Neural cell (in vitro differentiated cells): ENCODE data around the gene RBMS3. TPM values are rescaled to one million over a fixed set of nuclear protein-coding genes. Genes with fewer than 3 reads are reported as not detected.
A peak's percentile ranks its signal among the peaks of the same experiment; 100 is the strongest.

Source experiments
- H2AFZ ChIP-seq: fragments of 200-600, 300-800 bp; sonication (generic), shearing (Covaris generic); 2 replicates; pipeline ENCODE4 v1.6.0; 2014; ENCODE audit warnings: low read depth, mild to moderate bottlenecking, antibody characterized with exemption, low read length, moderate library complexity
- H3F3A ChIP-seq: fragments of 200-600 bp; shearing (Covaris generic); 2 replicates; pipeline ENCODE4 v1.6.1; 2016; ENCODE audit warnings: mild to moderate bottlenecking, moderate library complexity, mixed read lengths, antibody characterized with exemption, low read length; ENCODE audit not compliant: insufficient read depth, poor library complexity, severe bottlenecking
- H3K27ac ChIP-seq: fragments of 200-600, 300-800 bp; sonication (generic), shearing (Covaris generic); 2 replicates; pipeline ENCODE4 v1.5.1; 2014; ENCODE audit warnings: mild to moderate bottlenecking, low read length, moderate library complexity
- H3K27me3 ChIP-seq: fragments of 300-800, 200-600 bp; sonication (generic), shearing (Covaris generic); 2 replicates; pipeline ENCODE4 v1.6.0; 2014; ENCODE audit warnings: mild to moderate bottlenecking, low read depth, low read length, moderate library complexity; ENCODE audit not compliant: insufficient read depth
- H3K36me3 ChIP-seq: fragments of 300-800, 200-600 bp; sonication (generic), shearing (Covaris generic); 2 replicates; pipeline ENCODE4 v1.5.1; 2014; ENCODE audit warnings: mild to moderate bottlenecking, antibody characterized with exemption, low read length, moderate library complexity; ENCODE audit not compliant: insufficient read depth
- H3K4me2 ChIP-seq: fragments of 300-800, 200-600 bp; sonication (generic), shearing (Covaris generic); 2 replicates; pipeline ENCODE4 v1.6.0; 2014; ENCODE audit warnings: mild to moderate bottlenecking, low read length
- H3K4me3 ChIP-seq: fragments of 300-800, 200-600 bp; sonication (generic), shearing (Covaris generic); 2 replicates; pipeline ENCODE4 v1.5.1; 2014; ENCODE audit warnings: mild to moderate bottlenecking, low read length, moderate library complexity
- H3K79me2 ChIP-seq: fragments of 200-600 bp; shearing (Covaris generic); replicated peaks from 2 replicates; pipeline ENCODE4 v1.6.0; 2014; ENCODE audit warnings: mild to moderate bottlenecking, low read length, moderate library complexity; ENCODE audit not compliant: insufficient read depth
- H3K9ac ChIP-seq: fragments of 300-800, 200-600 bp; sonication (generic), shearing (Covaris generic); 2 replicates; pipeline ENCODE4 v1.6.1; 2016; ENCODE audit warnings: mild to moderate bottlenecking, low read length, mixed read lengths
- H3K9me2 ChIP-seq: fragments of 200-600 bp; shearing (Covaris generic); 2 replicates; pipeline ENCODE4 v1.6.1; 2016; ENCODE audit warnings: mild to moderate bottlenecking, low read length, mixed read lengths; ENCODE audit not compliant: insufficient read depth
- H3K9me3 ChIP-seq: fragments of 200-600, 300-800 bp; sonication (generic), shearing (Covaris generic); 2 replicates; pipeline ENCODE4 v1.6.1; 2016; ENCODE audit warnings: mild to moderate bottlenecking, mixed run types, low read length, moderate library complexity, mixed read lengths
- H4K20me1 ChIP-seq: fragments of 200-600 bp; shearing (Covaris generic); 2 replicates; pipeline ENCODE4 v1.6.1; 2016; ENCODE audit warnings: mild to moderate bottlenecking, mixed run types; ENCODE audit not compliant: insufficient read depth
- CTCF ChIP-seq: fragments of 450-650 bp; IDR thresholded peaks from 2 replicates; pipeline ENCODE4 v1.5.1; 2014; ENCODE audit warnings: antibody characterized with exemption, mild to moderate bottlenecking, moderate library complexity; ENCODE audit not compliant: poor library complexity, severe bottlenecking
- EP300 ChIP-seq: fragments of 450-650 bp; conservative IDR thresholded peaks from 2 replicates; pipeline ENCODE4 v1.6.1; 2014; ENCODE audit warnings: antibody characterized with exemption, mild to moderate bottlenecking, moderate library complexity; ENCODE audit not compliant: poor library complexity, severe bottlenecking
- EZH2 ChIP-seq: fragments of 200-600, 300-800 bp; shearing (Covaris generic), sonication (generic); IDR thresholded peaks from 2 replicates; pipeline ENCODE4 v1.6.1; 2014; ENCODE audit warnings: antibody characterized with exemption, low read length, borderline replicate concordance, mild to moderate bottlenecking; ENCODE audit not compliant: insufficient read depth, poor library complexity, severe bottlenecking
- MXI1 ChIP-seq: fragments of 450-650 bp; conservative IDR thresholded peaks from 2 replicates; pipeline ENCODE4 v1.6.1; 2014; ENCODE audit warnings: antibody characterized with exemption, mild to moderate bottlenecking; ENCODE audit not compliant: poor library complexity, severe bottlenecking
- POLR2AphosphoS5 ChIP-seq: IDR thresholded peaks from 2 replicates; pipeline ENCODE4 v1.6.1; 2012
- RAD21 ChIP-seq: fragments of 450-650 bp; conservative IDR thresholded peaks from 2 replicates; pipeline ENCODE4 v1.6.1; 2014; ENCODE audit warnings: antibody characterized with exemption, mild to moderate bottlenecking, moderate library complexity
- REST ChIP-seq: IDR thresholded peaks from 2 replicates; pipeline ENCODE4 v1.6.1; 2012; ENCODE audit warnings: borderline replicate concordance
- SMC3 ChIP-seq: fragments of 450-650 bp; conservative IDR thresholded peaks from 2 replicates; pipeline ENCODE4 v1.6.1; 2014; ENCODE audit warnings: antibody characterized with exemption, mild to moderate bottlenecking, moderate library complexity; ENCODE audit not compliant: poor library complexity
- TAF1 ChIP-seq: IDR thresholded peaks from 2 replicates; pipeline ENCODE4 v1.6.1; 2012; ENCODE audit warnings: low read depth
- polyA plus RNA-seq: library from polyadenylated mRNA; depleted of rRNA; stranded (reverse); fragments of >200 nt; gene quantifications from 2 replicates; pipeline ENCODE4 v1.2.3, GENCODE V29; 2014

RBMS3 gene
- polyA plus RNA-seq, 1 donor from 2014 or later, result 0.53 TPM

- H3F3A ChIP-seq, result no peaks in the 10 kb centered on the region
- H3K79me2 ChIP-seq, result no peaks in the 10 kb centered on the region
- H3K9ac ChIP-seq, result no peak overlapping the region
- H3K27me3 ChIP-seq, result no peaks in the 10 kb centered on the region
- H2AFZ ChIP-seq, result no peak overlapping the region
- H3K4me3 ChIP-seq, result no peak overlapping the region
- H4K20me1 ChIP-seq, result no peaks in the 10 kb centered on the region
- TF ChIP-seq MXI1 (no peak), TAF1 (no peak), SMC3 (peak; percentile 62), EZH2 (no peak), REST (no peak), POLR2AphosphoS5 (no peak), CTCF (peak; percentile 51), EP300 (no peak), RAD21 (peak; percentile 64)
- no peaks in the 10 kb centered on the region for H3K36me3 ChIP-seq
- no peak overlapping the region for H3K27ac ChIP-seq
- H3K9me2 ChIP-seq, result no peaks in the 10 kb centered on the region
- no peaks in the 10 kb centered on the region for H3K9me3 ChIP-seq
- no peak overlapping the region for H3K4me2 ChIP-seq
These were observed 483.9 kb downstream of the RBMS3 start for GRCh38 chr3:29764603-29765254.

GRCh38 chr3:29771602-29772001 is 490.7 kb downstream of the RBMS3 start:
- Histone ChIP-seq H3K79me2 (no peaks in the 10 kb centered on the region), H3F3A (no peaks in the 10 kb centered on the region), H3K9me2 (no peaks in the 10 kb centered on the region), H3K4me2 (no peak overlapping the region), H3K36me3 (no peaks in the 10 kb centered on the region), H3K27me3 (no peaks in the 10 kb centered on the region), H3K4me3 (no peak overlapping the region), H3K9ac (no peak overlapping the region), H3K27ac (no peak overlapping the region), H2AFZ (no peak overlapping the region), H3K9me3 (no peaks in the 10 kb centered on the region), H4K20me1 (no peaks in the 10 kb centered on the region)
- TF ChIP-seq EZH2 (no peak), MXI1 (no peak), POLR2AphosphoS5 (no peak), TAF1 (no peak), SMC3 (no peak), REST (no peak), EP300 (no peak), RAD21 (no peak), CTCF (no peak)
